ENCODE measurements around the gene SPC24.
"Not testable (repeated sequence)": the region's sequence is repeated elsewhere in the genome, so short reads cannot be mapped to it uniquely, and the experiment has no call there.

SPC24 gene

GRCh38 chr19:11164296-11164695 lies 8.7 kb upstream of the SPC24 start:
- no peak for DNase-seq

- not testable (repeated sequence) for DNase-seq
Measured at GRCh38 chr19:11160440-11160768, 4.8 kb upstream of the SPC24 start.

GRCh38 chr19:11159598-11160439 lies 4.2 kb upstream of the SPC24 start:
- DNase-seq: no peak

GRCh38 chr19:11154683-11155047 lies 917 bp downstream of the SPC24 start:
- no peak for DNase-seq

- DNase-seq: no peak
Measured at GRCh38 chr19:11152318-11153062, 3.1 kb downstream of the SPC24 start.

GRCh38 chr19:11151181-11151580 lies 4.4 kb downstream of the SPC24 start:
- DNase-seq: peak; percentile 27

- DNase-seq: no peak
Measured at GRCh38 chr19:11148001-11148400, 7.6 kb downstream of the SPC24 start.

- DNase-seq: no peak
Measured at GRCh38 chr19:11145536-11145924, 10.1 kb downstream of the SPC24 start.

- DNase-seq: peak; percentile 97
Measured at GRCh38 chr19:11142528-11143171, 12.9 kb downstream of the SPC24 start.

- no peak for DNase-seq
Measured at GRCh38 chr19:11141937-11142527, 13.6 kb downstream of the SPC24 start.

- no peak for DNase-seq
Measured at GRCh38 chr19:11140896-11141295, 14.7 kb downstream of the SPC24 start.

GRCh38 chr19:11140023-11140538 lies 15.5 kb downstream of the SPC24 start:
- not testable (repeated sequence) for DNase-seq

- peak; percentile 90 for DNase-seq
Measured at GRCh38 chr19:11138601-11139300, 16.8 kb downstream of the SPC24 start.

- DNase-seq: peak; percentile 94
Measured at GRCh38 chr19:11137542-11138384, 17.8 kb downstream of the SPC24 start.

- DNase-seq: no peak
Measured at GRCh38 chr19:11136400-11137101, 19.0 kb downstream of the SPC24 start.

- no peak for DNase-seq
Measured at GRCh38 chr19:11131471-11131870, 24.1 kb downstream of the SPC24 start.

- DNase-seq: peak; percentile 64
Measured at GRCh38 chr19:11130824-11131455, 24.6 kb downstream of the SPC24 start.

GRCh38 chr19:11127905-11128304 lies 27.7 kb downstream of the SPC24 start:
- DNase-seq: no peak

- DNase-seq: peak; percentile 73
Measured at GRCh38 chr19:11125994-11126685, 29.4 kb downstream of the SPC24 start.
